Sigmoid colon (tissue), 7 donors: ENCODE measurements around the gene LY9. TPM values are rescaled to one million over a fixed set of nuclear protein-coding genes. Genes with fewer than 3 reads are reported as not detected.

Source experiments
- DNase-seq: peaks from one replicate; pipeline ENCODE4 v3.0.0-alpha.2; 2019
- H3K27ac ChIP-seq, 4 donors: fragments of 200-600 bp; sonication (generic); one replicate each; pipeline ENCODE4 v1.5.1; 2016 to 2019; ENCODE audit warnings: mild to moderate bottlenecking in 1 of 4
- H3K27me3 ChIP-seq, 3 donors: fragments of 200-600 bp; sonication (generic); one replicate each; pipeline ENCODE4 v1.5.1; 2019; ENCODE audit warnings: mild to moderate bottlenecking in 1 of 3
- H3K36me3 ChIP-seq, 4 donors: fragments of 200-600 bp; sonication (generic); one replicate each; pipeline ENCODE4 v1.5.1; 2016 to 2019
- H3K4me1 ChIP-seq, 4 donors: fragments of 200-600 bp; sonication (generic); one replicate each; pipeline ENCODE4 v1.5.1; 2017 to 2019
- H3K4me3 ChIP-seq, 4 donors: fragments of 200-600 bp; sonication (generic); one replicate each; pipeline ENCODE4 v1.5.1; 2017 to 2019; ENCODE audit warnings: mild to moderate bottlenecking in 2 of 4, moderate library complexity in 1 of 4
- H3K9me3 ChIP-seq, 4 donors: fragments of 200-600 bp in 3 of 4; sonication (generic) in 3 of 4; one replicate each; pipeline versions ENCODE4 v1.5.1 to v1.6.1; 2013 to 2019
- CTCF ChIP-seq, 4 experiments: fragments of 450-650 bp in 3 of 4; fragments of 200-600 bp in 1 of 4; IDR thresholded peaks; one replicate each; pipeline ENCODE4 v1.5.1; 2016 to 2019; ENCODE audit warnings: antibody characterized with exemption in 4 of 4, mild to moderate bottlenecking in 3 of 4, moderate library complexity in 2 of 4
- EP300 ChIP-seq, 4 donors: sonication (generic); formaldehyde crosslinking; IDR thresholded peaks; one replicate each; pipeline ENCODE4 v1.6.1; 2017; ENCODE audit warnings: antibody characterized with exemption in 4 of 4
- POLR2A ChIP-seq, 2 donors: fragments of 450-650 bp; IDR thresholded peaks; one replicate each; pipeline ENCODE4 v1.6.1; 2016; ENCODE audit warnings: antibody characterized with exemption in 2 of 2, mild to moderate bottlenecking in 2 of 2, moderate library complexity in 2 of 2
- POLR2AphosphoS5 ChIP-seq, 4 donors: sonication (generic); formaldehyde crosslinking; IDR thresholded peaks; one replicate each; pipeline ENCODE4 v1.6.1; 2017; ENCODE audit warnings: antibody characterized with exemption in 4 of 4
- WGBS, 2 donors: extraction: QIAGEN DNeasy Blood & Tissue Kit; methylation state at CpG; one replicate each; pipeline ENCODE4 v1.1.7; 2013; 5-methylcytosine and 5-hydroxymethylcytosine counted together
- intact Hi-C: fragments of 100-400 bp; cut with DNase I; formaldehyde crosslinking; loops from one replicate; pipeline ENCODE4 v1.15.1; 2023
- polyA plus RNA-seq, 3 donors: library from polyadenylated mRNA; stranded (reverse); fragments of 200-250 nt; gene quantifications; one replicate each; pipeline ENCODE4 v1.2.3, GENCODE V29; 2013
- total RNA-seq, 4 donors: library from RNA; depleted of rRNA; stranded (reverse); fragments of >200 nt; gene quantifications; one replicate each; pipeline ENCODE4 v1.1.0, GENCODE V29; 2016
- donor health status: healthy with polysubstance abuse.
- donor health status: Bipolar disorder and iron deficiency.
- donor health status: healthy.

The LY9 gene
- total and polyA plus RNA-seq, 7 donors, result under 0.01 to 12.8 (median 0.23) TPM; not detected in 2

GRCh38 chr1:160755461-160755860, 40.5 kb upstream of the LY9 start:
- Histone ChIP-seq H3K4me3 (no peak overlapping the region), H3K9me3 (no peaks in the 10 kb centered on the region), H3K36me3 (no peaks in the 10 kb centered on the region), H3K27me3 (no peaks in the 10 kb centered on the region), H3K27ac (no peak overlapping the region), H3K4me1 (no peaks in the 10 kb centered on the region)
- no peak for DNase-seq
- TF ChIP-seq POLR2AphosphoS5 (IDR thresholded peaks at IDR 0.05), result no peak
- TF ChIP-seq CTCF (IDR thresholded peaks at IDR 0.05), result no peak
- TF ChIP-seq POLR2A (IDR thresholded peaks at IDR 0.05), result no peak
- no peak for TF ChIP-seq EP300 (IDR thresholded peaks at IDR 0.05)
- intact Hi-C loops, result no loop called here
- 85 to 94% methylated on average over 2 of the region's 2 CpGs for WGBS, 2 donors

- no peaks in the 10 kb centered on the region for H3K36me3 ChIP-seq
- no peaks in the 10 kb centered on the region for H3K4me1 ChIP-seq
- no peaks in the 10 kb centered on the region for H3K27me3 ChIP-seq
- 66 to 68% methylated on average over 5 of the region's 5 CpGs for WGBS, 2 donors
- TF ChIP-seq POLR2AphosphoS5 (IDR thresholded peaks at IDR 0.05) (no peak), CTCF (IDR thresholded peaks at IDR 0.05) (no peak), EP300 (IDR thresholded peaks at IDR 0.05) (no peak), POLR2A (IDR thresholded peaks at IDR 0.05) (no peak)
- H3K27ac ChIP-seq, result no peak overlapping the region
- intact Hi-C loops, result no loop called here
- H3K9me3 ChIP-seq, result no peaks in the 10 kb centered on the region
- DNase-seq, result no peak
- H3K4me3 ChIP-seq, result no peak overlapping the region
Observed at GRCh38 chr1:160755911-160756848, 39.8 kb upstream of the LY9 start.

DNA sequence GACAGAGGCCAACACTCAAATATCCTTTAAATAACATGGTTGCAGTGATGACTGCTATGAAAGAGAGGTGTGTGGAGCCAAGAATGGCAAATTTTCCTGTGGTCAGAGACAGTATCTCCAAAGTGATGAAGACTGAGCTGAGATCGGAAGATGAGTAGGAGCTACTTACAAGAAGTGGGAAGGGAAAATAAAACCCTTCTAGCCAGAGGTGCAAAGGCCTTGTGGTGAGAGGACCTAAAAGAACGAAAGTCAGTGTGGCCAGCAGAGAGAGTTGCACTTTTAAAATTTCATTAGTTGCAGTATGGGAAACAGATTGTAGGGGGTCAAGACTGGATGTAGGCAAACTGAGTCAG, 39.1 kb upstream of the LY9 start:
- WGBS, 2 donors, result 88 to 89% methylated on average over 2 of the region's 2 CpGs
- H3K9me3 ChIP-seq, result no peaks in the 10 kb centered on the region

DNA sequence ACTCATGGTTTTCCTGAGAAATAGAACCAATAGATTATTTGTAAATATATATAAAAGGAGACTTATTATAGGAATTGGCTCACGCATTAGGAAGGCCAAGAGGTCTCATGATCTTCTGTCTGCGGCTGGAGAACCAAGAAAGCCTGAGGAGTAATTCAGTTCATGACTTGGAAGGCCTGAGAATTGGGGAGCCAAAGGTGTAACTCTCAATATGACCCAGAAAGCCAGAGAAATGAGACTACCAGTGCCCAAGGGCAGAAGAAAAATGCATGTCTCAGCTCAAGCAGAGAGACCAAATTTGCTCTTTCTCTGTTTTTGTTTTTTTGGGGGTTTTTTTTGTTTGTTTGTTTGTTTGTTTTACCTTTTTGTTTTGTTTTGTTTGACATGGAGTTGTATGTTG, 37.5 kb upstream of the LY9 start:
- intact Hi-C loops, result no loop called here
- Histone ChIP-seq H3K4me1 (no peaks in the 10 kb centered on the region), H3K9me3 (no peaks in the 10 kb centered on the region), H3K4me3 (no peak overlapping the region), H3K36me3 (no peaks in the 10 kb centered on the region), H3K27me3 (no peaks in the 10 kb centered on the region), H3K27ac (no peak overlapping the region)
- no peak for TF ChIP-seq CTCF (IDR thresholded peaks at IDR 0.05)
- DNase-seq, result no peak
- 94% methylated on average over 2 of the region's 2 CpGs for WGBS, 2 donors

More for the DNA sequence above, 39.1 kb upstream of the LY9 start:
- DNase-seq, result no peak
- intact Hi-C loops, result no loop called here
- Histone ChIP-seq H3K27me3 (no peaks in the 10 kb centered on the region), H3K27ac (no peak overlapping the region), H3K36me3 (no peaks in the 10 kb centered on the region), H3K4me3 (no peak overlapping the region), H3K4me1 (no peaks in the 10 kb centered on the region)
- TF ChIP-seq CTCF (IDR thresholded peaks at IDR 0.05), result no peak
- no peak for TF ChIP-seq POLR2A (IDR thresholded peaks at IDR 0.05)
- TF ChIP-seq EP300 (IDR thresholded peaks at IDR 0.05), result no peak
- no peak for TF ChIP-seq POLR2AphosphoS5 (IDR thresholded peaks at IDR 0.05)

DNA sequence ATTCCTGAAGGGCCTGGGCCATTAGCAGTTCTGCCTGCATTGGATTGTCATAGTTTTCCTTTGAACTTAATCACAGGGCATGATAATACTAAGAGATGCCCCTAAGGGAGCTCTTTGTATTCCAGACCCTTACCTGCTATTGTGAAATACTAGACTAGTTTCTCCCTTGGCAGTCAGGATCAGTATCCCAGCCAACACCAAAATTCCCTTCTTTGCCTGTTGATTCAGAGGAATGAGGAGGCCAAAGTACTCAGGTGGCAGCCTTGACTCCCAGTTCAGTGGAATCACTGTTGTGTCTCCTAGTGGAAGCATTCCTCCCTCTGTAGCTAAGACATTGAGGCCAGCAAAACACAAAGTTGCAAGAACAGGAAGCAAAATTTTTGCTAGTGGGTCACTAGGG, 36.2 kb upstream of the LY9 start:
- TF ChIP-seq EP300 (IDR thresholded peaks at IDR 0.05) (no peak), CTCF (IDR thresholded peaks at IDR 0.05) (no peak), POLR2A (IDR thresholded peaks at IDR 0.05) (no peak), POLR2AphosphoS5 (IDR thresholded peaks at IDR 0.05) (no peak)
- no peak for DNase-seq
- H3K4me3 ChIP-seq, result no peak overlapping the region
- no peak overlapping the region for H3K27ac ChIP-seq
- H3K27me3 ChIP-seq, result no peaks in the 10 kb centered on the region
- H3K36me3 ChIP-seq, result no peaks in the 10 kb centered on the region
- no peaks in the 10 kb centered on the region for H3K4me1 ChIP-seq
- intact Hi-C loops, result no loop called here
- H3K9me3 ChIP-seq, result no peaks in the 10 kb centered on the region
